ENCODE results near the gene SELE.

Gene SELE

GRCh38 chr1:169731446-169731845, 2.4 kb downstream of the SELE start:
- Histone ChIP-seq H3K9me3 (no peaks in the 10 kb centered on the region), H3K27me3 (peaks cover 0 to 6% of the 10 kb centered on the region in 2 donors), H3K27ac (no peak overlapping the region), H3K4me1 (no peaks in the 10 kb centered on the region), H3K4me3 (no peak overlapping the region), H3K36me3 (no peaks in the 10 kb centered on the region)
- TF ChIP-seq, protein P1, sequence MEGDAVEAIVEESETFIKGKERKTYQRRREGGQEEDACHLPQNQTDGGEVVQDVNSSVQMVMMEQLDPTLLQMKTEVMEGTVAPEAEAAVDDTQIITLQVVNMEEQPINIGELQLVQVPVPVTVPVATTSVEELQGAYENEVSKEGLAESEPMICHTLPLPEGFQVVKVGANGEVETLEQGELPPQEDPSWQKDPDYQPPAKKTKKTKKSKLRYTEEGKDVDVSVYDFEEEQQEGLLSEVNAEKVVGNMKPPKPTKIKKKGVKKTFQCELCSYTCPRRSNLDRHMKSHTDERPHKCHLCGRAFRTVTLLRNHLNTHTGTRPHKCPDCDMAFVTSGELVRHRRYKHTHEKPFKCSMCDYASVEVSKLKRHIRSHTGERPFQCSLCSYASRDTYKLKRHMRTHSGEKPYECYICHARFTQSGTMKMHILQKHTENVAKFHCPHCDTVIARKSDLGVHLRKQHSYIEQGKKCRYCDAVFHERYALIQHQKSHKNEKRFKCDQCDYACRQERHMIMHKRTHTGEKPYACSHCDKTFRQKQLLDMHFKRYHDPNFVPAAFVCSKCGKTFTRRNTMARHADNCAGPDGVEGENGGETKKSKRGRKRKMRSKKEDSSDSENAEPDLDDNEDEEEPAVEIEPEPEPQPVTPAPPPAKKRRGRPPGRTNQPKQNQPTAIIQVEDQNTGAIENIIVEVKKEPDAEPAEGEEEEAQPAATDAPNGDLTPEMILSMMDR (IDR thresholded peaks at IDR 0.05) = no peak
- DNase-seq = no peak
- intact Hi-C loops (cut with DNase I; ENCODE audit: low total_unique reads) = no loop called here

- Histone ChIP-seq H3K36me3 (no peaks in the 10 kb centered on the region), H3K9me3 (no peaks in the 10 kb centered on the region), H3K4me3 (no peak overlapping the region), H3K27me3 (peaks cover 0 to 6% of the 10 kb centered on the region in 2 donors), H3K27ac (no peak overlapping the region), H3K4me1 (no peaks in the 10 kb centered on the region)
- no peak for DNase-seq
- intact Hi-C loops (cut with DNase I; ENCODE audit: low total_unique reads) = no loop called here
- TF ChIP-seq, protein P1 (IDR thresholded peaks at IDR 0.05) = no peak
Measured at GRCh38 chr1:169729991-169730390, 3.9 kb downstream of the SELE start.

DNA sequence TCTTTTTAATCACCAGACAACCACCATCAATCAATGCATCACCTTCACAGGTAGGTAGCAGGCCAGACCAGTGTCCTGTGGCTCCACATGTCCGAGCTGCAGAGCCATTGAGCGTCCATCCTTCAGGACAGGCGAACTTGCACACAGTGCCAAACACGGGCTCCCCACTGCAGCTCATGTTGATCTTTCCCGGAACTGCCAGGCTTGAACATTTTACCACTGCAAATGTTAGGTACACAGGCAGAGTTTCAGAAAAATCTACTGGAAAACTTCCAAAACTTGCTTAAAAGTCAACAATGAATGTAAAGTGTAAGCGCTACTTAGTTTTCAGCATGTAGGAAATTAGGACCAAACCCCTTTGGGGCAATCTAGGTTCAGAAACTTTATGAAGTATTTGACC, 6.6 kb downstream of the SELE start:
- no peak overlapping the region for H3K27ac ChIP-seq
- no peak for DNase-seq
- TF ChIP-seq, protein P1 (IDR thresholded peaks at IDR 0.05) = no peak
- no peak overlapping the region for H3K4me3 ChIP-seq
- H3K4me1 ChIP-seq = no peaks in the 10 kb centered on the region
- H3K9me3 ChIP-seq = no peaks in the 10 kb centered on the region
- H3K27me3 ChIP-seq = peaks cover 0 to 6% of the 10 kb centered on the region in 2 donors
- intact Hi-C loops (cut with DNase I; ENCODE audit: low total_unique reads) = no loop called here
- H3K36me3 ChIP-seq = no peaks in the 10 kb centered on the region

GRCh38 chr1:169726851-169727250, 7.0 kb downstream of the SELE start:
- DNase-seq = no peak
- no peak overlapping the region for H3K4me3 ChIP-seq

GRCh38 chr1:169725930-169726329, 7.9 kb downstream of the SELE start:
- Histone ChIP-seq H3K9me3 (no peaks in the 10 kb centered on the region), H3K27ac (no peak overlapping the region), H3K4me3 (no peak overlapping the region), H3K27me3 (peaks cover 0 to 6% of the 10 kb centered on the region in 2 donors), H3K4me1 (no peaks in the 10 kb centered on the region), H3K36me3 (no peaks in the 10 kb centered on the region)
- intact Hi-C loops (cut with DNase I; ENCODE audit: low total_unique reads) = no loop called here
- TF ChIP-seq, protein P1 (IDR thresholded peaks at IDR 0.05) = no peak
- DNase-seq = no peak

More at GRCh38 chr1:169726851-169727250, 7.0 kb downstream of the SELE start:
- no peak overlapping the region for H3K27ac ChIP-seq
- H3K36me3 ChIP-seq = no peaks in the 10 kb centered on the region
- peaks cover 0 to 6% of the 10 kb centered on the region in 2 donors for H3K27me3 ChIP-seq
- TF ChIP-seq, protein P1 (IDR thresholded peaks at IDR 0.05) = no peak
- H3K4me1 ChIP-seq = no peaks in the 10 kb centered on the region
- intact Hi-C loops (cut with DNase I; ENCODE audit: low total_unique reads) = no loop called here
- H3K9me3 ChIP-seq = no peaks in the 10 kb centered on the region

GRCh38 chr1:169724168-169724567, 9.7 kb downstream of the SELE start:
- intact Hi-C loops (cut with DNase I; ENCODE audit: low total_unique reads) = no loop called here
- Histone ChIP-seq H3K27me3 (peaks cover 0 to 6% of the 10 kb centered on the region in 2 donors), H3K36me3 (no peaks in the 10 kb centered on the region), H3K4me1 (no peaks in the 10 kb centered on the region), H3K27ac (no peak overlapping the region), H3K4me3 (no peak overlapping the region), H3K9me3 (no peaks in the 10 kb centered on the region)
- DNase-seq = no peak
- TF ChIP-seq, protein P1 (IDR thresholded peaks at IDR 0.05) = no peak
